CD4-positive, alpha-beta T cell treated with Interferon alpha-2 for 1 hour (primary cell): ENCODE results near the gene IL22RA1.

Source experiments
- DNase-seq, 2 donors: peaks; one replicate each; pipeline ENCODE4 v3.0.0-alpha.2; 2020 to 2022

IL22RA1 gene

DNA sequence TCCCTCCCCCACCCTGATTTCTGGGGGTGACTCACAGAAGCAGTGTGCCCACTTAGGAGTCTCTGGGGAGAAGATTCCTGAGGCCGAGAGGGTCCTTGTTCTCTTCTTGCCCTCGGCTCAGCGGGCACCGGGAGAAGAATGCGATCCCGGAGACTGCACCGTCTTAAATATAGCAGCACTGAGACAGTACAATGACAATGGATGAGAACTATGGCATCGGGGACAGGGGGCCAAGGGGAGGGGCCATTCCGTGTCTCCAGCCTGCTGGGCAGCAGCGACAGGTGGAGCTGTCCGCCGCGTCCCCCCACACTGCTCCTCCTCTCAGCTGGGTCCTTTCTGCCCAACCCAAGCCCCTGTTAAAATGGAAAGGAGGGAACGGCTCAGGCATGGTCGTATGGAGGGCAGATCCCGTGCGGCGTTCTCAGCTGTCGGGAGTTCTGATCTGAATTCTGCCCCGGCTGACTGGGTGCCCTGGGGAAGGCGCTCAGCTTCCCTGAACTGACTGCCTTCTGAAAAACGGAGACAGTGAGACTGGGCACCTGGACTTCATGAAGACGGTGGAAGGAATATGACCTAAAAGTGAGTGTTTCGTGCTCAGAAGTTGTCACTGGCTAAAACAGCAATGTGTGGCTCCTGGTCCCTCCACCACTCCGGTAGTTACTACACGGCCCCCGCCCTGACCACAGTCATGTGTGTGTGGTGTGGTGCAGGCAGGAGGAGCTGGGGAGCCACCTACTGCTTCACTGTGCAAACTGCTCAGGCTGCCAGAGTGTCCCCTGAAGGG lies 30.8 kb downstream of the IL22RA1 start, which contains the start of gene MYOM3:
TSS of gene MYOM3 (minus strand) at position 140 of the 784 bp plus-strand sequence. CDS start 3,499 bp downstream, outside the sequence.
- peak; percentile 32 to 43 for DNase-seq

DNA sequence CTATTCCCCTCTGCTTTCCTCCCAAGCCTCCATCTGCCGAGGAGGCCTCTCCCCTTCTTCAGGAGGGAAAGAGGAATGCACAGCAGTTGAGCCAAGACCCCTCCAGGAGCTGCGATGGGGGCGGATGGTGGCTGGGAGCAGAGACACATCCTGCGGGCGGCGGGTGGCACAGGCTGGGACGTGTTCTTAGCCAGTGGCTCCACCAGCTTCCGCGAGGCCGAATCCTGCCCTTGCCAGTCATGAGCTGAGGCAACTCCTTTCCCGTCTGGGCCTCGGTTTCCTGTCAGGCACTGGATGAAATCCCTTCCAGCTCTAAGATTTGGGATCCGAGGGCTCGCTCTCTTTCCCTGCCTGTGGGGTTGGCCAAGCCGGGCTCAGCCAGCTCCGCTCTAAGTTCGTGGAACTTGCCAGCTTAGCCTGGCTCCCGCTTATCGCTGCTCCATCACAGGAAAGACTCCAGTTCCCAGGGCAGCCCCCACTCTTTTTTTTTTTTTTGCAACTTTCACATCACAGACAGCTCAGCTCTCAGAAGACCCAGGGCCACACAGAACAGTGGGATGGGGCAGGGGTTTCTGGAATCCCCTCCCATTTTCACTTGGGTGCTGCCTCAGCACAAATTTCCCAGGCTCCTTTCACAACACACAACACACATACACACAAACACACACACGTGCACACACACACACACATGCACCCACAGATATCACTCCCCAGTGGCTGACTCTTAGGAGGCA lies 31.5 kb downstream of the IL22RA1 start:
- DNase-seq = no peak

DNA sequence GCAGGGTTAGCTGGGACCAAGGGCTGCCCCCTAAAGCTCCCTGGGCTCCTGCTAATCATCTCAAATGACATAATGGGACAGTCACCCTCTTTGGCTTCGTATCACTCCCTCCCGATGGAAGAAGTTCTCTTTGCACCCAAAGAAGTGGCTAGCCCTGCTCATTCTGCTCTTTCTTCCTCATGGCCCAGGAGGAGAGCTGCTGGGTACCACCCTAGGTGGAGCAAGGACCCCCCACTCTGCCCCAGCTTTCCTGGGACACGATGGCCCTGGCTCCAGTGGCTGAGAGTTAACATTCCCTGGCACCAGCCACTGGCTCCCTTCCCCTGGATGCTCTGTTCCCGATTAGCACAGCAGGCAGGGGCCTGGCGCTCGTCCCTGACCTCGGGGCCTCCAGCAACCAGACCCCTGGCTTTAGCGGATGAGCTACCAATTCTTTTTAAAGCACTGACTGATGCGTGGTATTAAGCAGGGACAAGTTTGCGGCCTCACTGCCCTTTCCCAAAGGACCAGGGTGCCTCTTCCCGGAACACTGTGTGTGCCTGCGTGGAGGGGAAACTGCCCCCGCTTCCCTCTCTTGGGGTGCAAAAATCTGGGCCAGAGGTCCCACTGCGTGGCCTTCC lies 32.2 kb downstream of the IL22RA1 start:
- no peak for DNase-seq

DNA sequence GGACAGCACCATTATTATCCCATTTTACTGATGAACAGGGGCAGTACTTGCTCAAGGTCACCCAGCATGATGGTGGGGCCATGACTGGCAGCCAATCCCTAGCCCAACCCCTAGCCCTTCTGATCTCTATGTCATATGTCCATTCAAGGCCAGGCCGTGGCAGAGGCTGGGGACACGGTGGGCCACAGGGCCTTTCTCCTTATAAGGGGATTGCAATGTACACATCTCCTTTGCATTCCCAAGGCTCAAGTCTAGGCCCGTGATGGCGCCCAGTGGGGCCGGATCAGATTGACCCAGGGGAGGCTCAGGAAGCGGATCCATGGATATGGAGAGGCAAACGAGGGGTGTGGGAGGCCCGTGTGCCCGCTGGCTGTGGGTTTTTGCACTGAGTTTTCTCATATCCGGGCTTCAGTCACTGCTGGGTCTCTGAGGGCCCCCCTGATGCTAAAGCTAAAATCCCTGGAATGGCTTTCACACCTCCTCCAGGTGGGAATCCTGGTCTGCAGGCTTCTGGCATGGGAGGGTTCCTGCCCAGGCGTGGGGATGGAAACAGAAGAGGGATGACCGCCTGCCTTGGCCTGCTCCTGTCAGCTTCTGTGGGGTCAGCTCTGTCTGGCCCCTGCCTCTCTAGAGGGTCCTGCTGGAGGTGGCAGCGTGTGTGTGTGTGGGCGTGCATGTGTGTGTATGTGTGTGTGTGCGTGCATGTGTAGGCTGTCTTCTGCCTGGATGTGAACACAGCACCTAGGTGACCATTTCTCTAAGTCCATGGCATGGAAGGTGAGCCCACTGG lies 33.1 kb downstream of the IL22RA1 start:
- DNase-seq = no peak

DNA sequence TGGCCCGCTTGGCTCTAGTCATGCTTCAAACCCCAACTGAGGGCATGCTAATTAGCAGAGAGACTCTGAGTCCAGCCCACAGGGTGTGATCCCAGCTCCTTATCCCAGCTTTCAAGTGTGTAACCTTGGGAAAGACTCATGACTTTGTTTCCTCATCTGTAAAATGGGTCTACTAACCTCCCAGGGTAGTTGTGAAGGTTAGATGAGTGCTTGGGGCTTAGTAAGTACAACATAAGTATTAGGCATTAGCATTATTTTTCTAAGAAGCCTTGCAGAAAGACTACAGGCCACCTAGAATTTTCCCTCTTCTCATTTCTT lies 33.8 kb downstream of the IL22RA1 start:
- no peak for DNase-seq

DNA sequence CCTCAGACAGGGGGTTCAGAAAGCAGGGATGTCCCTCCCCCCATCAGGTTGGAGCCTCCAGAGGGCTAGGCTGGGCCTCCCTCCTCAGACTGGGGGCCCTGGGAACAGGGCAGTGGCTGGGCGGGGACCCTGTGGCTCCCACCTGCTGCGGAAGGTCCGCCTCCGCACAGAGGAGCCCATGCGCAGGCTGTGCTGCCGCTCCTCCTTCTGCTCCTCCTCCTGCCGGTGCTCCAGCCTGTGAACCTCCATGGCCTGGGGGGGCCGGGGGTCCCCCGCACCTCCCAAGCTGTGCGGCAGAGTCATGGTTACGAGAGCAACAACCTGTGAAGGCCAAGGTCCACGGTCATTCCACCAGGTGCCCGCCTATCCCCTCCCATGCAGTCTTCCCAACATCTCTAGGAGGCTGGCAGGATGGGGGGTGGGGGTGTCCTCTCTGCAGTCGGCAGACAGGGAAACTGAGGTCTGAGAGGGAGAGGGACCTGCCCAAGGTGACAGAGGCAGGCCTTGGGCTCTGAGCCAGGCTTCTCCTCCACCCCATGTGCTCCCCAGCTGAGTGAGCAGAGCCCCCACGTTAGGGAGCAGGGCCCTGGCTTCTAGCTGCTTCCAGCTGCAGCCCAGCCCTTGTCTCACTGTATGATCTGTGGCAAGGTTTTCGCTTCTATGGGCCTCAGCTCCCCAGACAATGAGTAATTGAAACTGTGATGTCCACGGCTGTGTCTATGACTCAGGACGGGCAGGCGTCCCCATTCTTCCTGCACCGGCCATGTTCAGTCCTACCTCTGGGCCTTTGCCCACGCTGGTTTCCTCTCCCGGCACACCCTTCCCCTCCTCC lies 34.4 kb downstream of the IL22RA1 start:
- DNase-seq = no peak

DNA sequence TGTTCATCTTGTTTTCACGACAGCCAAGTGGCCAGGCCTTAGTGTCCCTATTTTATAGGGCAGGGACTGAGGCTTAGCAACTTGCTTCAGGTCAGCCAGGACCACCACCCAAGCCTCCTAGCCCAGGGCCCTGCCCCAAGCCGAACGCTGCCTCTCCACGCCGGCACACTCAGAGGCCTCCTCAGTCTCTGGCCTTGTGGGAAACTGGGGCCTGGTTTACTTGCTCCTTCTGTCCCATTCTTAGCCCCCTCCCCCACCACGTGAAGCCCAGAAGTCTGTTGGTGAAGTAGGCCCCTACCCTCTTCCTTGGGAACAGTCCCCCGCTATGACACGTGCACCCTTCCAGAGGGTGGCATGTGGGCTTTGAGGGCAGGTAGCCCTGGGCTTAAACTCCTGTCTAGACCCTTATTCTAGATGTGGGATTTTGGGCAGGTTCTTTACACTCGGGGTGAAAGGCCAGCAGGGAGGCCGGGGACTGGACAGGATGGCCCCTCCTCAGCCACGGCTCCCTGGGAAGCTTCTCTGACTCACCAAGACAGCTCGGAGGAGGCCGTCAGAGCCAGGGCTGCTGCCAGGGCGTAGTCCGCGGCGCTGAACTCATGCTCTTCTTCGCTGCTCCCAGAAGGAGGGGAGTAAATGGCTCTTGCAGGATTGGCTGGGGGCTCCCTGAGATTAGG lies 35.3 kb downstream of the IL22RA1 start:
- no peak for DNase-seq

DNA sequence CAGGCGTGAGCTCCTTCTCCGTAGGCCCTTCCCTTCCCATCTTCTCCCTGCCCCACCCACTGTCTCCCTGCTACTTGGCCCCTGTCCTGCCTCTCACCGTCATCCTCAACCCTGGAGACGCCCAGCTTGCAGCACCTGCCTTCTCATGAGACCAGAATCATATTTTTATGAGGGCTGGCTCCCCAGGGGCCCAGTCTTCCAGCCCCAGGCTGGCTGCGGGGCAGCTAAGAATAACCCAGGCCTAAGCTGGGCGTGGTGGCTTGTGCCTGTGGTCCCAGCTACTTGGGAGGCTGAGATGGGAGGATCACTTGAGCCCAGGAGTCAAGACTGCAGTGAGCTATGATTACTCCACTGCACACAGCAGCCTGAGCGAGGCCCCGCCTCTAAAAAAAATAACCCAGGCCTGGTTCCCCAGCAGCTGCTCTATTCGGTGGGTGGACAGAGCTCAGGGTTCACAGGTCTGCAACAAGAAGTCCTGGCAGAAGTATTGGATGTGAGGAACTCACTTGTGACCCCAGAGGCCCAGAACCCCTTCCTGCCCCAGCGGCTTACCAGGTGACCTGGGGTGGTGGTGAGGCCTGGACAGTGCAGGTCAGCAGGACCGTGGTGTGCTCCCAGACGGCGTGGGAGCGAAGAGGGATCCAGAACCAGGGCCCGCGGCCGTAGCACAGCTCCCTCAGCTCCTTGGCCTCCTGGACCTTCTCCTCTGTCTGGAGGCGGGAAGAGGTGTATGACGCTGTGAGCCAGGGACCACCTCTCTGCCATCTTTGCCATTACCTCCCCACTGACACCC lies 37.4 kb downstream of the IL22RA1 start:
- no peak for DNase-seq

DNA sequence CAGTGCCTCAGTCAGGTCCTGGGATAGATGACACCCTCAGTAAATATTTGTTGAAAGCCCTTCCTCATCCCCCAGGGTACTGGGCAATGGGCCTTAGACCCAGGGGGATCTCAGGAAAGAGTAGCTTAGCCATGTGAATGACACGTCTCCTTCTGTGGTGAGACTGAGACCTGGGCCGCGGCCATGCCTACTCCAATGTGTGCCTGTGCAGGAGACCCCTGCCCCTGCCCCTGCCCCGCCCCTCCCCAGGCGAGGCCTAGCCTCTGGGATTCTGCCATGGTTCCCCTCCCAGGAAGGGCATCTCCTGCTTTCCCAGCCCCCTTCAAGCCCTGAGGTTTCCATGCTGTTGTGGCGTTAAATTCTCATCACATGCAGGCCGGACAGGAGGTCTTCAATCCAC lies 38.1 kb downstream of the IL22RA1 start:
- no peak for DNase-seq

DNA sequence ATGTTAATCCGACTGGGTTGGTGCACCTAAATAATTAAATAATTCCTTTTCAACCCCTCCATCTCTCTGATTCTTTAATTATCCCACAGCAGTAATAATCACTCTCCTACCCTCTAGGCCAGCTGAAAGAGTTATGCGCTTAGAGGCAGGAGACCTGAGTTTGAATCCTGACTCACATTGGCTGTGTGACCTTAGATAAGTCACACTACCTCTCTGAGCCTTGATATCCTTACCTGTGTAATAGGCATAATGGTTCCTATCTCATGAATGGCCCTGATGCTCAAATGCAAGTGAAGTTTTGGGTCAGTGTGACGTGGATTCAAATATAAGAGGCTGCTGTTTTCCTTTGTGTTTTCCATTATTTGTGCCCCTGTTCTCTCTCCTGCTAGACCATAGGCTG lies 39.1 kb downstream of the IL22RA1 start:
- no peak for DNase-seq

DNA sequence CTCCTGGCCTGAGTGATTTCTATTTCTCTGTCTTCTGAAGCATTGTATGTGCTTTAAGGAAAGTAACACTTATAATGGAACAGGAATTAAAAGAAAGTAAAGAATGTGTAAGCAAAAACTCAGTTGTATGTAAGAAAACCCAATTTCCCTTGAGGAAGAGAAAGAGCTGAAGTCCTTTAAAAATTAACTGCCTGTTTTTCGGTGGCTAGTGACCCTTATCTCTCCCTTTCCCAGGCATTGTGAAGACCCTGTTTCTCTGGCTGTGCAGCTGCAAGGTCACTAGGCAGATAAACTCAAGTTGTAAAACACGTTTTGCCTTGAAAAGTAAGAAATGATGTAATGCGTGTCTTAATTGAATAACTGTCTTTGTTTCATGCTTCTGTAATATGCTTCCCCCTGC lies 39.5 kb downstream of the IL22RA1 start:
- DNase-seq = no peak

DNA sequence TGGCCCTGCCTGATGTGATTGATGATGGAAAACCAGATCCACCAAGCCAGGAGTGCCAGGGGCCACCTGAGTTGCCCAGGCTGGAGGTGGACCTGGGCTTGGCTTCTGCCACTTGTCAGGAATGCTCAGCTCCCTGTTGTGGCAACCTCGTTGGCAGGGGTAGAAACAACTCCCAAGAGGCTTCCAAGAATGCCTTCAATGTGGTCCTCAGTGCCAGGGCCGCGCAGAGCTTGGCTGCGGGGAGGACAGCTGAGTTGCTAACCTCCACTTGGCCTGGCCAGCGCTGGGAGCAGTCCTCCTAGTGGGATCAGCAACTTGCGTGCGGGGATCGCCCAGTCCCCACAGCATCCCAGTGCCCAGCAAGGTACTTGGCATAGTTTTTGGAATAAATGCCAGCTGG lies 40.0 kb downstream of the IL22RA1 start:
- DNase-seq = no peak

DNA sequence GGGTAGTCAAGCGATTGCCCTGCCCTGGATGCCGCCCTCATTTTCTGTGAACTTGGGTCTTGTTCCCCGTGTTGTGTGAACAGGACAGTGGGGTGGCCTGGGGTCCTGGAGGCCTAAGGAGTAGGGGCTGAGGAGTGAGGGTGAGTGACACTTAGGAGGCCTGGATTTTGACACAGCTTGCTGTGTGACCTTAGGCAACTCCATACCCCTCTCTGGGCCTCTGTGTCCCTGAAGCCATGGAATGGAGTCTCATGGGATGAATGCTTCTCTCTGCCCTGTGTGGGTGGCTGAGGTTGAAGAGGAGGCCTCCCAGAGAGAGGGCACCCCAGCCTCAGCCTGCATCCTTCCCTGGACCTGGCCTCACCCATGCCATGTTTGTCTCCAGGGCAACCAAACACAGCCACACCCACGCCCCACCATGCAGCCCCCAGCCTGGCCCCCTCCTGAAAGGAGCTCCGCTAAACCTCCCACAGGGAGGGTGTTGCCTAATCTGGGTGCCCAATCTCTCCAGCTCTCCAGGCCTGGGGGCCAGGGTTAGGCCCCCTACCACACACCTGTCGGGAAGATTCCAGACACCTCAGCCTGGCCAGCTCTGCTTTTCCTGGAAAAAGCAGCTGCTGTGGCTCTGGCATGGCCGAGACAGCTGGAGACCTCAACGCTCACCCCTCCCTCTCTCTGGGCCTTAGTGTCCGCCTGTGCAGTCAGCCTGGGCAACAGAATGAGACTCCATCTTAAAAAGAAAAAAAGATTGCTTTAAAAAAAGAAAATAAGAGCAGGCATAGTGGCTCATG lies 40.9 kb downstream of the IL22RA1 start:
- no peak for DNase-seq

DNA sequence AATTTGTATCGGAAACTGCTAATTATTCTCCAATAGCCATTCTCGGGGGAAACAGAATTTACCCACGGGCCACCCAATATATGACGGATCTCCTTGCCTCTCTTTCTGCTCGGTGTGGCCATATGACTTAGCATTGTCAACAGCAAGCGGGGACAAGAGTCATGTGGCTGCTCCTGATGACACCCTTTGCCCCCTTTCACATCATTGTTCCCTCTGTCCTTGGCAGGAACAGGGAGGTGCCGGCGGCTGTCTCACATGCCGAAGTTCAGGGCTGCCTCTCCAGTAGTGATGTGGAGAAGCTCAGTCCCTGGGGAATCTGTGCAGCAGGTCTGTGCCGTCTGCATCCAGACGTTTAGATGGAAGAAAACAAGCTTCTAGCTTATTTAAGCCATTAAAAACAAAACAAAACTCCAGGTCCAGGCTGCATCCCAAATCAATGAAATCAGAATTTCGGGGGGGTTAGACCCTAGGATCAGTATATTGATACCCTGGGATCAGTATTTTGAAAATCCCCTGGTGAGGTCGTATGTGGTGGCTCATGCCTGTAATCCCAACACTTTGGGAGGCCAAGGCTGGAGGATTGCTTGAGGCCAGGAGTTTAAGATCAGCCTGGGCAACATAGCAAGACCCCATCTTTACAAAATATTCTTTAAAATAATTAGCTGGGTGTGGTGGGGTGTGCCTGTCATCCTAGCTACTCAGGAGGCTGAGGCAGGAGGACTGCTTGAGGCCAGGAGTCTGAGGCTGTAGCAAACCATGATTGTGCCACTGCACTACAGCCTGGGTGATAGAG lies 41.8 kb downstream of the IL22RA1 start:
- DNase-seq = no peak

DNA sequence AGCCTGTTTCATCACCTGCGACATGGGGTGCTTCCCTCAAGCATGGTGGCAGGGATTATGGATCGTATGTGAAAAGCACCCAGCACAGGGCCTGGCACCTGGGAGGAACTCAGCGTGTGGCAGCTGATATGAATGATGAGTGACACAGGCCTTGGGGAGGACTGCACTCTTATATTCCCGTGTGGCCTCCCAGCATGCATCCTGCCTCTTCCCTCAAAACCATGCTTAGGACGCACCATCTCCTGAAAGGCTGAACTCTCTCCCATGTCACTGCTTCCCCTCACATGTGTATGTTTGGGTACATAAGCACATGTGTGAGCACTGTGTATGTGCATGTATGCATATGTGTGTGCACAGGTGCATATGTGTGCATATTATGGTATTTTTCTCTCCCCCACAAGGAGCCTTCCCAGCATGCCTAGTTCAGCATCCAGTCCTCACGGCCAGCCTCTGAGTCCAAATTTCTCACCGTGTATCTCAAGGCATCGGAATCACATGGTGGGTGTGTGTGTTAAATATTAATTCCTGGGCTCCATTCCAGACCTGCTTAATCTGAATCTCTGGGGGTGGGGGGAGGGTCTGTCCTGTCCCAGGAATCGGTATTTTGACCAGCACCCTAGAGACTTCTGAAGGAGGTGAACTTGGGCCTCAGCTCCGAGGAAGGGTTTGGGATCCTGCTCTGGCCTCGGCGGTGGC lies 43.8 kb downstream of the IL22RA1 start:
- no peak for DNase-seq

DNA sequence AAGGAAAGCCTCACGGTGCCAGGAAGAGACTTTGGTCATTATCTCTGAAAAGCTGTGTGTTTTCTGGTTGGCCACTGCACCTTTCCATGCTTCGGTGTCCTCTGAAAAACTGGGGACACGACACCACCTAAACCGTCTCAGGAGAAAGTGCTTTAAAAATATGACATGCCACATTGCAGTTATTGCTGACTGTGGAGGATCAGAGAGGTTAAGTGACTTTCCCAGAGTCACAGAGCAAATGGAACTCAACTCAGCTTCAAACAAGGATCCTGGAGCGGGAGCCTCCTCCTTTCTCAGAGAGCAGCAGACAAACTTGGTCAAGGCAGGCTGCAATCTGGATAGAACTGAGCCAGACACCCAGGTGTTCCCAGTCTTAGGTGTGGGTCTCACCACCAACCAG lies 44.8 kb downstream of the IL22RA1 start:
- DNase-seq = no peak

DNA sequence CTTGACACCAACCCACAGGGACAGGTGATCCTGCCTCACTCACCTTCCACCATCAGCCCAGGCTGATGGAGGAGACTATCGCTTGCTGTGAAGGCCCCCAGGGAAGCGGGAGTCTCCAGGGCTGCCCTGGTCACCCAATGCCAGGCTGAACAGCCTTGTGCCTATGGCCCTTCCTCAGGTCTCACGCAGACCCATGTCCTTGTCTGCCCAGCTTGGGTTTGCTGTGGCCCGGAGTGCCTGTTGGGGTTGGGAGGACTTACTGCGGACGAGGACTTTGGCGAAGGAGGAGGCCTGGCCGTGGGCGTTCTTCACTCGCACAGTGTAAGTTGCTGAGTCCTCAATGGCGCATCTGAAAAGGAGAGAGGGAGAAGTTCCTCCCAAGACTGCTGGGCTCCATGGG lies 45.3 kb downstream of the IL22RA1 start:
- DNase-seq = no peak

DNA sequence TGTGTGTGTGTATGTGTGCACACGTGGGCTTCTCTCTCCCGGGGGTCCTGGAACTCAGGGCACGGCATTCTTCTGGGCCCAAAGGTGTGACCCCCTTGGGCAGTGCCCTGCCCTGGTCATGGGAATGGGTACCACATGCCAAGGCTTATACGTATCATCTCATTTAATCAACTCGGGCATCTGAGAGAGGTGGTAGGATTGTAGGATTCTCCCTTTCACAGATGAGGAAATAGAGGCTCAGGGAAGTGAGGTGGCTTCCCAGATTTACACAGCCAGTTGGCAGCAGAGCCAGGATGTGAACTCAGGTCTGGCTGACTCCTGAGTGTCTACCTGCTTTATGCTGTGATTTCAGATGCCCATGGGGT lies 46.2 kb downstream of the IL22RA1 start:
- no peak for DNase-seq
